Endothelial cell (in vitro differentiated cells): ENCODE results near the gene EMCN. TPM values are rescaled to one million over a fixed set of nuclear protein-coding genes. Genes with fewer than 3 reads are reported as not detected.
"Not testable (repeated sequence)": the region's sequence is repeated elsewhere in the genome, so short reads cannot be mapped to it uniquely, and the experiment has no call there.

Experiments
- DNase-seq: peaks from one replicate; pipeline ENCODE4 v3.0.0; 2021; ENCODE audit warnings: low spot score
- H3K27ac Mint-ChIP-seq: one replicate; pipeline ENCODE4 v1.8.0; 2021; ENCODE audit warnings: mixed read lengths, inconsistent platforms; ENCODE audit not compliant: unreplicated experiment
- H3K27me3 Mint-ChIP-seq: one replicate; pipeline ENCODE4 v1.8.0; 2021; ENCODE audit warnings: mild to moderate bottlenecking, moderate library complexity, mixed read lengths, inconsistent platforms; ENCODE audit not compliant: unreplicated experiment
- H3K36me3 Mint-ChIP-seq: one replicate; pipeline ENCODE4 v1.8.0; 2021; ENCODE audit warnings: mild to moderate bottlenecking, low read depth, mixed read lengths, inconsistent platforms; ENCODE audit not compliant: unreplicated experiment
- H3K4me1 Mint-ChIP-seq: one replicate; pipeline ENCODE4 v1.8.0; 2021; ENCODE audit warnings: mild to moderate bottlenecking, mixed read lengths, inconsistent platforms; ENCODE audit not compliant: unreplicated experiment
- H3K4me3 Mint-ChIP-seq: one replicate; pipeline ENCODE4 v1.8.0; 2021; ENCODE audit warnings: mild to moderate bottlenecking, mixed read lengths, inconsistent platforms; ENCODE audit not compliant: unreplicated experiment
- H3K9me3 Mint-ChIP-seq: one replicate; pipeline ENCODE4 v1.8.0; 2021; ENCODE audit warnings: mixed read lengths, inconsistent platforms; ENCODE audit not compliant: unreplicated experiment
- CTCF ChIP-seq: fragments of 200-600 bp; sonication (generic); IDR thresholded peaks from one replicate; pipeline ENCODE4 v1.5.0; 2021; ENCODE audit warnings: antibody characterized with exemption; ENCODE audit not compliant: unreplicated experiment
- total RNA-seq: library from RNA; stranded (reverse); fragmentation: NEBNext Ultra II Directional; extraction: Animal tissue kit (Norgen Biotek cat#: 25700); gene quantifications from one replicate; pipeline ENCODE4 v1.2.1, GENCODE V29; 2021; ENCODE audit not compliant: unreplicated experiment

The EMCN gene
- total RNA-seq, 1 donor from 2014 or later, result 70.4 TPM

- H3K36me3 Mint-ChIP-seq, result no peaks in the 10 kb centered on the region
These were observed 29.8 kb upstream of the EMCN start for GRCh38 chr4:100547541-100548199.

GRCh38 chr4:100545427-100545826 lies 27.6 kb upstream of the EMCN start:
- Mint-ChIP-seq H3K4me3 (no peak overlapping the region), H3K36me3 (no peaks in the 10 kb centered on the region), H3K27me3 (no peaks in the 10 kb centered on the region), H3K27ac (no peak overlapping the region), H3K9me3 (no peaks in the 10 kb centered on the region), H3K4me1 (peaks cover 4% of the 10 kb centered on the region)
- TF ChIP-seq CTCF, result no peak
- DNase-seq, result no peak

More at GRCh38 chr4:100547541-100548199, 29.8 kb upstream of the EMCN start:
- no peak for TF ChIP-seq CTCF
- Mint-ChIP-seq H3K9me3 (no peaks in the 10 kb centered on the region), H3K27ac (no peak overlapping the region), H3K4me1 (peaks cover 4% of the 10 kb centered on the region), H3K4me3 (no peak overlapping the region), H3K27me3 (no peaks in the 10 kb centered on the region)
- no peak for DNase-seq

- no peak for DNase-seq
- no peak for TF ChIP-seq CTCF
- no peaks in the 10 kb centered on the region for H3K36me3 Mint-ChIP-seq
- H3K27ac Mint-ChIP-seq, result no peak overlapping the region
- H3K4me3 Mint-ChIP-seq, result no peak overlapping the region
- no peaks in the 10 kb centered on the region for H3K9me3 Mint-ChIP-seq
- H3K27me3 Mint-ChIP-seq, result peaks cover 2% of the 10 kb centered on the region
- H3K4me1 Mint-ChIP-seq, result peaks cover 17% of the 10 kb centered on the region
These were observed 22.3 kb upstream of the EMCN start for GRCh38 chr4:100540131-100540530.

- TF ChIP-seq CTCF, result no peak
- Mint-ChIP-seq H3K27ac (no peak overlapping the region), H3K4me1 (peaks cover 13% of the 10 kb centered on the region), H3K4me3 (no peak overlapping the region), H3K36me3 (no peaks in the 10 kb centered on the region), H3K27me3 (peaks cover 2% of the 10 kb centered on the region), H3K9me3 (no peaks in the 10 kb centered on the region)
- DNase-seq, result peak; percentile 4
These were observed 21.9 kb upstream of the EMCN start for GRCh38 chr4:100539706-100540105.

- no peaks in the 10 kb centered on the region for H3K9me3 Mint-ChIP-seq
- H3K27ac Mint-ChIP-seq, result no peak overlapping the region
- H3K4me3 Mint-ChIP-seq, result no peak overlapping the region
- peaks cover 2% of the 10 kb centered on the region for H3K27me3 Mint-ChIP-seq
- peaks cover 5% of the 10 kb centered on the region for H3K36me3 Mint-ChIP-seq
- DNase-seq, result no peak
- TF ChIP-seq CTCF, result no peak
- peaks cover 14% of the 10 kb centered on the region for H3K4me1 Mint-ChIP-seq
These were observed 15.9 kb upstream of the EMCN start for GRCh38 chr4:100533741-100534140.

GRCh38 chr4:100530161-100530560 lies 12.3 kb upstream of the EMCN start:
- not testable (repeated sequence) for DNase-seq, H3K27me3 Mint-ChIP-seq, H3K9me3 Mint-ChIP-seq, H3K4me3 Mint-ChIP-seq, H3K36me3 Mint-ChIP-seq, H3K4me1 Mint-ChIP-seq, H3K27ac Mint-ChIP-seq
